OCI-LY3 (cell line): ENCODE data around the gene TRABD2B.

Experiments
- EZH2phosphoT487 ChIP-seq: fragments of 200-600 bp; shearing (Covaris generic); IDR thresholded peaks from 2 replicates; pipeline ENCODE4 v1.6.1; 2018; ENCODE audit warnings: antibody characterized with exemption, mixed run types, low read depth
- TF ChIP-seq, protein P1 (sequence below): fragments of 200-600, 300-600 bp; sonication (generic); IDR thresholded peaks from 2 replicates; pipeline ENCODE4 v1.5.1; 2014; ENCODE audit warnings: antibody characterized with exemption, low read length, low read depth

DNA sequence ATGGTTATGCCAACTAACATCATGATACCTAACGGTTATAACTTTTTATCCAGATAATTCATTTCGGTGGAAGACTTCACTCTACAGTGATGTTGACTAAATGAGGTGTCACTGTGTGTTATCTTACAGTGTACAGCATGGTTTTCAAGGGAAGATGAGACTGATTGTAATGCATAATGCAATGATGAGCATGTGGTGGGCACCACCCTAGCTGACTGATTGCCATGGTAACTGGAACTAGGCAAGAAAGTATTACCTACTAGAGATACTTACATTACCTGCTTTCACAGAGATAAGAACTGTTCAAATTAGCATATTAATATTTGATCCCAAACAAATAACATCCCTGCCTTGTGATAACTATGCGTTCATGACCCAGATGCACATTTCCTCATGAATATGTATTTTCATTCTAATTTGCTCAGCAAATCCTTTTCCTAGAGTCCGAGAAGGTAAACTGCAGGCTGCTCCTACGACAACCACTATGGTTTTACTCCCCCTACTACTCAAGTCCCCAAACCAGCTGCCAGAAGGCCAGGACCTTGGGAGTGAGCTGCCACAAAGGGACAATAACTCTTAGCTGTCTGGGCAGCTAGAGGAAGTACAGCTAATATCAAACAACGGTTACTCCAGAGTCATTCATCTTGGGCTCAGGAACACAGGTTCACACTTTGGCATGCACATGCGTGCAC is 29.2 kb downstream of the TRABD2B start:
- TF ChIP-seq, protein P1, sequence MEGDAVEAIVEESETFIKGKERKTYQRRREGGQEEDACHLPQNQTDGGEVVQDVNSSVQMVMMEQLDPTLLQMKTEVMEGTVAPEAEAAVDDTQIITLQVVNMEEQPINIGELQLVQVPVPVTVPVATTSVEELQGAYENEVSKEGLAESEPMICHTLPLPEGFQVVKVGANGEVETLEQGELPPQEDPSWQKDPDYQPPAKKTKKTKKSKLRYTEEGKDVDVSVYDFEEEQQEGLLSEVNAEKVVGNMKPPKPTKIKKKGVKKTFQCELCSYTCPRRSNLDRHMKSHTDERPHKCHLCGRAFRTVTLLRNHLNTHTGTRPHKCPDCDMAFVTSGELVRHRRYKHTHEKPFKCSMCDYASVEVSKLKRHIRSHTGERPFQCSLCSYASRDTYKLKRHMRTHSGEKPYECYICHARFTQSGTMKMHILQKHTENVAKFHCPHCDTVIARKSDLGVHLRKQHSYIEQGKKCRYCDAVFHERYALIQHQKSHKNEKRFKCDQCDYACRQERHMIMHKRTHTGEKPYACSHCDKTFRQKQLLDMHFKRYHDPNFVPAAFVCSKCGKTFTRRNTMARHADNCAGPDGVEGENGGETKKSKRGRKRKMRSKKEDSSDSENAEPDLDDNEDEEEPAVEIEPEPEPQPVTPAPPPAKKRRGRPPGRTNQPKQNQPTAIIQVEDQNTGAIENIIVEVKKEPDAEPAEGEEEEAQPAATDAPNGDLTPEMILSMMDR, result no peak
- TF ChIP-seq EZH2phosphoT487, result no peak
